Skin epidermis (tissue), 12 donors: ENCODE measurements around the gene ZBTB7B.

Experiments used
- H3K27ac ChIP-seq, 21 experiments: fragments of 200-600 bp; sonication (generic) in 11 of 21; one replicate each; pipeline ENCODE4 v1.5.0; 2020; ENCODE audit warnings: mild to moderate bottlenecking in 3 of 21, inconsistent platforms in 2 of 21, moderate library complexity in 2 of 21
- H3K4me3 ChIP-seq, 7 experiments: fragments of 200-600 bp; sonication (generic) in 2 of 7; one replicate each; pipeline ENCODE4 v1.5.0; 2020; ENCODE audit warnings: inconsistent platforms in 2 of 7, mild to moderate bottlenecking in 2 of 7, moderate library complexity in 1 of 7

ZBTB7B gene

DNA sequence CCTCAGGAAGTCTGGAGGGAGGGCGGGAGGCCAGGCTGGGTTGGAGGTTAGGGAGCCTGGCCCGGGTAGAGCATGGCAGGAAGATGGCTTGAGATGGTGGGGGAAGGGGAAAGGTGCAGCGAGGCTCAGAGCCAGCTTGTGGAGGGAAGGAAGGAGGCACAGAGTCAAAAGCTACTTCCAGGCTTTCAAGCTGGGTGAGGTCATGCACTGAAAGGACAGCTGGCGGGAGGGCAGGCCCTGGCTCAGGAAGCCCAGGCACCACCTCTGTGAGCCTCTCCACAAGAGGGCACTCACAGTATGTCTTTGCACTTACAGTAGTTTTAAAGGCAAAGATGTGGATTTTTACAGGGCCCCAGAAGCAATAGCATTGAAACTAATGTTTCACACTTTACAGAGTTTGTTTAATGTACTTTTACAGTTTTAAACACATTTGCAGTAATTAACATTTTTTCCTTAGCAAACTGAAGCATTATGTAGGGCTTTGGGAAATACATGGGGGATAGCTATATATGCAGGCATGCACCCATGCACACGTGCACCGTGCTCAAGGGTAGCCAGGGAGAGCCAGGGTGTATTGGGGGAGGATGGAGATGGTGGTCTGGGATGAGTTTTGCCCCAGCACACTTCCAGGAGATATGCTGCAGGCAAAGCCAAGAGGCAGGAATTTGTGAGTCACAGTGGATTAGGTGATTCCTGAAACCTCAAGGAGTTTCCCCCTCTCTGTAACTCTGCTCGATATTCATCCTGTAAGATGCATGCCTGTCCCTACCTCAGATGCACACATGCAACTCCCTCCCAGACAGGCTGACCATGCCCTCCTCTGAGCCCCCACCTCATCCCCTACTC, 42.4 kb downstream of the ZBTB7B start:
- Histone ChIP-seq H3K27ac (peak overlapping the region in 4 of 21 experiments; percentile 11 to 43 (median 29)), H3K4me3 (no peak overlapping the region)

DNA sequence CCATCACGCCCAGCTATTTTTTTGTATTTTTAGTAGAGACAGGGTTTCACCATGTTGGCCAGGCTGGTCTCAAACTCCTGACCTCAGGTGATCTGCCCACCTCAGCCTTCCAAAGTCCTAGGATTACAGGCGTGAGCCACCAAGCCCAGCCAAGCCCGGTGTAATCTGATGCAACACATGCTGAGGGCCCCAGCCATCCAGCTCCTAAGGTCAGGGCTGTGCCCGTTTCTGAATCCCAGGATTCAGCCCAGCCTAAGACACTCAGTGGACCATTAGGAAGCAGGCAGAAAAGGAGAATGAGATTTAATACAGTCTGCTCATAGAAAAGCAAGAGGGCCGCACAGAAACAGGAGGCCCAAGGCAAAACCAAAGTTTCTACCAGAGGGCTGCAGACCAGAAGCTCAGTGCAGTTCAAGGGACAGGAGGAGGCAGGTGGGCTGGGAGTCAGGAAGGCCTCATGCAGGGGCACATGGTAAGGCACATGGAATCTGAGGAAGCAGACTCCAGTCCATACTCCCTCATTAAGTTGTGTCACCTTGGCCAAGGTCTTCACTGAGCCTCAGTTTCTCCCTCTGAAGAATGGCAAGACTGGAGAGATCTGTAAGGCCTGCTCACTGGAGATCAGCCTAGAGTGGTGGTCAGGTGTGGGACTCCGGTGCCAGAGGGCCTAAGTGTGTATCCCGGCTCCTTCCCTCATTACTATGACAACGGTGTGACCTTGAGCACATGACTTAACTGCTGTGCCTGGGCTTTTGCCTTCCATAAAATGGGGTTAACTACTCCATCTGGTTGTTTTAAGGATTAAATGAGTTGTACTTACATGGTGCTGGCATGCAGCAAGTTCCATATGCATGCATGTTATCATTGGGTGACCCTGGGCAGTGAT, 46.1 kb downstream of the ZBTB7B start:
- peak overlapping the region in 4 of 21 experiments; percentile 76 to 92 (median 86) for H3K27ac ChIP-seq
- H3K4me3 ChIP-seq = no peak overlapping the region

DNA sequence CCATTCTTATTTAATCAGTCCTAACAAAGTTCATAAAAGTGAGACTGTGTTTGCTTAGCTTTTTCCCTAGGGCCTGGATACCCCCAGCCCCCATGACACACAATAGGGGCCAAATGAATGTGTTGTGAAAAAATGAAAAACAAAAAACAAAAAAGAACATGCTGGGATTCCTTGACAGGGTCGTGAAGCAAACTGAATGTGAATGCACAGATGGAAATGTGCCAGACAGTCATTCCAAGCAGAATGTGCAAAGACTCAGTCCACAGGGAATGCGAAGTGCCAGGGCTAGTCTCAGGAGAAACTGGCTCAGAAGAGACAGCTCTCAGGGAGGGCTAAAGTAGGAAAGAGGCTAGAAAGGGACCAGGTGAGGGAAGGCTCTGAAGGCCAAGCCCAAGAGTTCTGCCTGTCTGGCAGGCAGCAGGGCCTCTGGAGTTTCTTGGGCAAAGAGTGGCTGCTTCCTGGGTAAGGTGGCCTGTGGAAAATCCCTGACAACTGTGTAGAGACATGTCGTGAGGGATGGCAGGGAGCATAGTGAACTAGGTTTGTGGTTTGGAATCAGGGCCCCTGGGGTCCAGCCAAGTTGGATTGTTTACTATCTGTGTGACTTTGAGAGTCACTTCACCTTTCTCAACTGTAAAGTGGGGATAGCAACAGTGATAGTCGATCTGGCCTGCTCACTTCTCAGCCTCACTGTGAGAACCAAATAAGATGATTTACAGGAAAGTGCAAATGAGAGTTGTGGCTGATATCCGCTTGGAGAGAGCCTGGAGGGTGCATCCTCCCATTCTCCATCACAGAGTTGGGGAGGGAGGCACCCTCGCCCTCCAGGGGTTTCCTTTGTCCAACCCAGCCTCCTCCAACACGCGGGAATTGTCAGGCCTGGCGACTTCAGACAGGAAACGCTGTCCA, 47.3 kb downstream of the ZBTB7B start:
- Histone ChIP-seq H3K4me3 (peak overlapping the region; percentile 63 to 78 (median 70)), H3K27ac (peak overlapping the region; percentile 31 to 97 (median 90))

DNA sequence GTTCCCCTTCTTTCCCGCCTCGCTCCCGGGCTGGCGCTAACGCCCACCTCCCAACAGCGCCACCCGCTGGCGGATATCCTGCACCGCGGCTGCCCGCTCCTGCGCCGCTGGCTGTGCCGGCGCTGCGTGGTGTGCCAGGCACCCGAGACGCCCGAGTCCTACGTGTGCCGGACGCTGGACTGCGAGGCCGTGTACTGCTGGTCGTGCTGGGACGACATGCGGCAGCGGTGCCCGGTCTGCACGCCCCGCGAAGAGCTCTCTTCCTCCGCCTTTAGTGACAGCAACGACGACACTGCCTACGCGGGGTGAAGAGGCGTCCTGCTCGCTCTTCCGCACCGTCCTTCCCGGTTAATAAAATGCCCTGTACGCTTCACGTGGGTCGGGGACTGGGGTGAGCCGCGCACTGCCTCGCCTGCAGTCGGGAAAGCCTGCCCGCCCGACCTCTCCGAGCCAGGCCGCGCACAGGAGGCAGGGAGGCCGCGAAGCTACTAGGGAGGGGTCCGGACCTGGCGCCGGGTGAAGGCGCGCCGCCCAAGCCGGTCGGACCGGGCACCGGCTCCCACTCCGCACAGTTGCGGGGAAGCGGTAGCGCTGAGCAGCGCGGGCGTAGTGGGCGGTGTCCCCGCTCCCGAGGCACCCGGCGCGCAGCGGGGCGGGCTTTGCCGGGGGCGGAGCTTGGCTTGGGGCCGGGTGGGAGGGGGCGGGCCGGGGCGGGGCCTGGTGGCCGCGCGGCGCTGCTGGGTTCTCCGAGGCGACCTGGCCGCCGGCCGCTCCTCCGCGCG, 48.1 kb downstream of the ZBTB7B start, which contains the start of gene ADAM15:
Gene ADAM15 (plus strand): TSS at position 757 of the 782 bp plus-strand sequence. CDS start 71 bp downstream, outside the sequence.
- peak within 1 kb of the TSS; percentile 31 to 97 (median 91) for H3K27ac ChIP-seq
- H3K4me3 ChIP-seq = peak within 1 kb of the TSS; percentile 63 to 78 (median 70)

DNA sequence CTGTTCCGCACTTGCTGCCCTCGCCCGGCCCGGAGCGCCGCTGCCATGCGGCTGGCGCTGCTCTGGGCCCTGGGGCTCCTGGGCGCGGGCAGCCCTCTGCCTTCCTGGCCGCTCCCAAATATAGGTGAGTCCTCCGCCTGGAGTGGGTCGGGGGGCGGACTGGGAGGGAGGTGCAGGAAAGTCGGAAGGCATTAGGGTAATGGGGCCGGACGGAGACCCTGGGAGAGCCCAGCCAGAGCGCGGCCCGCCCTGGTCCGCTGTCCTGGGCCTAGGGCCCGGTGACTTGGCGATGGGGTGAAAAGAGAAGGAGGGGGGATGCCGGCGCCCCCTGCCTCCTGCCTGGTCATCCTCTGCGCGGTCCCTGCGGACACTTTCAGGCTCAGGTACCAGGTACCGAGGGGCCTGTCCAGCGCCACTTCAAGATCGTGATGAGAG, 48.8 kb downstream of the ZBTB7B start:
- Histone ChIP-seq H3K4me3 (peak overlapping the region; percentile 63 to 78 (median 70)), H3K27ac (peak overlapping the region; percentile 7 to 97 (median 90))

DNA sequence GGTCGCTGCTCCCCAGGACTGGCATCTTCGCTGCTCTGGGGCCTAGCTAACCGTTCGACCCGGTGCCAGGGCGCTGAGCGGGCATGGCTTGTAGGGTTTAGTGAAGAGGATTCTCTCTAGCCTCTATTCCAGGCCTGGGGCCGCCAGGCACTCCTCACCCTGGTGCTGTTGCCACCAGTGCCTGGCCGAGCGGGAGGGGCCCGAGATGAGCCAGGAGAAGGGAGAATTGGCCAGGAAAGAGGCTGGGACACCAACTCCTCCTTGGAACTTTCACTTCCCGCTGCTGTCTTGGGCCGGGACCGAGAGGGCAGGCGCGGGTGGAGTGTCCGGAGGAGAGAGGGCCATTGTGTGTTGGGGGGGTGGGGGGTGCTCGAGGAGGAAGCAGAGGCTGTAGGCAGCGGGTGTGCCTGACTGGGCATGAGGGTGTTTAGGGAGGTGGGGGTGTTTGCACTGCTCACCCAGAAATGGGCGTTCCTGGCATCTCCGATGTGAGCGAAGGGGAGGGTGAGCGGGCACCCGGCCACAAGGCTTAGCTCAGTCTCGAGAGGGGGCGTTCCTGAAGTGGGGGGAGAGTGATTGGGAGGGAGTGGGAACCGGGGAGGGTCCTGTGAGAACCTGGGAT, 49.3 kb downstream of the ZBTB7B start:
- peak overlapping the region; percentile 7 to 97 (median 90) for H3K27ac ChIP-seq
- peak overlapping the region; percentile 63 to 78 (median 70) for H3K4me3 ChIP-seq

DNA sequence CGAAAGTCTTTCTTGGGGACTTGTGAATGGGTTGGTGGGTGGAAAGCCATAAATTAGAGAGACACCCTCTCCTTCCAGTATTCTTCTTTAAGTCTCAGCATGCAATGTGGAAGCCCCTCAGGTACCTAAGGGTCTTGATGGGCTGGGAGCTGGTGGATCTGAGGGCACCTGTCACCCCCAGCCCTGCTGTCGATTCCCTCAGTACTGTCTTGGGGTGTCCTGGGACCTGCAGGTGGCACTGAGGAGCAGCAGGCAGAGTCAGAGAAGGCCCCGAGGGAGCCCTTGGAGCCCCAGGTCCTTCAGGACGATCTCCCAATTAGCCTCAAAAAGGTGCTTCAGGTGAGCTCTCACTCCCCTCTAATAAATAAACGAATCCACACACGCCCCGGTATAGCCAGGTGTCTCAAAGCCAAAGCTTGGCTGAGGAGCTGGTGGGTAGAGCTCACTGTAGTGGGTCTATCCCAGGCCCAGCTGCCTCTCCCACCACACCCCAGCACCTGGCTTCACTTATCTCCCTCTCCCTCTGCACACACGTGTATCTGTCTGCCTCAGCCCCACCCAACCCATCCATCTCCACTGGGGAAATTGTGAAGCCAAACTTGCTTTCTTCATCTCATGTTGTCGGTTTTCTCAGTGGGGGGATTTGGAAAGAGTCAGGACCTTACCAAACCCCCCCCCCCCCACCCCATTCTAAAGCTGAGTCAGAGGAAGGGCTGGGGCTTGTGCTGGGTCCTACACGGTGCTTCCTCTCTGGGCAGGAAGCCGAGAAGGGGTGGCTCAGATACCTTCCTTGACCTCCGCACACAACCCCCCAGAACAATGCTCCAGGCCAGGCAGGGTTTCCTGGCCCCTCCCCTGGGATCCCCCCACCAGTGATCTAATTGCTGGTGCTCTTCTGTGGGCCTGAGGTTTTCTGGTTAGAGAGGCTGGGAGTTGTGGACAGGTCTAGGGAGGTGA, 50.1 kb downstream of the ZBTB7B start:
- Histone ChIP-seq H3K4me3 (peak overlapping the region; percentile 63 to 78 (median 70)), H3K27ac (peak overlapping the region in 20 of 21 experiments; percentile 2 to 97 (median 90))

DNA sequence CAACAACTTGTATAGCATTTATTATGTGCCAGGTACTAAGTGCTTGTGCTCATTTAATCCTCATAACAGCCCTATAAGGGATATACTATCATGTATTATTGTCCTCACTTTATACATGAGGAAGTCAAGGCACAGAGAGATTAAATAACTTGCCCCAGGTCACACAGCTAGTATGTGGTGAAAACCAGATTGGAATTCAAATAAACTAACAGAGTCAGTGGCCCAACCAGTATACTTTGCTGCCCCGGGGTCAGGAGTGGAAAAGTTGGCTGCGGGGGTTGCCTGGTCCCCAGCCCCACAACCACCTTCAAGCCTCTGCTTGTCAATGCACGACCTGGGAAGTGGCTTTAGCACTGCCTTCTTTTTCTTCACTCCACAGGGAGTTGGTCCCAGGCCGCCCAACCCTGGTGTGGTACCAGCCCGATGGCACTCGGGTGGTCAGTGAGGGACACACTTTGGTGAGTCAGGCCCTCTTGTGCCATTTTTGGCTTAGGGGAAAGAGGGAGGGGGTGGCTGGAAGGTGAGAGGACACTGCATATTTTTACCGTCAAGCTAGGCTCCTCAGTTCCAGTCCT, 51.0 kb downstream of the ZBTB7B start:
- Histone ChIP-seq H3K27ac (peak overlapping the region in 9 of 21 experiments; percentile 3 to 92 (median 87)), H3K4me3 (no peak overlapping the region)

DNA sequence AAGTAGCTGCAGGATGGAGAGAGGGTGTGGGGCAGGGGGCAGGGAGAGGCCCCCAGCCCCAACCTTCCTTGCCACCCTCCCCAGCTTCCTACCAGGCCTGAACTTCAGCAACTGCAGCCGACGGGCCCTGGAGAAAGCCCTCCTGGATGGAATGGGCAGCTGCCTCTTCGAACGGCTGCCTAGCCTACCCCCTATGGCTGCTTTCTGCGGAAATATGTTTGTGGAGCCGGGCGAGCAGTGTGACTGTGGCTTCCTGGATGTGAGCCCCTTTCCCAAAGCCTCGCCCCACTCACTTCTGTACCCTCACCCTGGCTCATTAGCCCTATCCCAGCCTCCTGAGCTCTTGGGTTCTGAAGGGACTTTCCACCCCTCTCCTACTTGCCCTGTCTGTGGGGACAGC, 54.5 kb downstream of the ZBTB7B start:
- H3K4me3 ChIP-seq = no peak overlapping the region

DNA sequence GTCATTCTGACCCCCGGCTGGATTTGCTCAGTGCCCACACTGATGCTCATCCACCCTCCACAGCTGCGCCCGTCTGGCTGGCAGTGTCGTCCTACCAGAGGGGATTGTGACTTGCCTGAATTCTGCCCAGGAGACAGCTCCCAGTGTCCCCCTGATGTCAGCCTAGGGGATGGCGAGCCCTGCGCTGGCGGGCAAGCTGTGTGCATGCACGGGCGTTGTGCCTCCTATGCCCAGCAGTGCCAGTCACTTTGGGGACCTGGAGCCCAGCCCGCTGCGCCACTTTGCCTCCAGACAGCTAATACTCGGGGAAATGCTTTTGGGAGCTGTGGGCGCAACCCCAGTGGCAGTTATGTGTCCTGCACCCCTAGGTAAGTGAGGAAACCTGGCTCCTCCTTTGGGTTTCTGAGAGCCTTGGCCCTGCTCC, 55.2 kb downstream of the ZBTB7B start:
- no peak overlapping the region for H3K27ac ChIP-seq
- no peak overlapping the region for H3K4me3 ChIP-seq

More for the DNA sequence above, 54.5 kb downstream of the ZBTB7B start:
- no peak overlapping the region for H3K27ac ChIP-seq

DNA sequence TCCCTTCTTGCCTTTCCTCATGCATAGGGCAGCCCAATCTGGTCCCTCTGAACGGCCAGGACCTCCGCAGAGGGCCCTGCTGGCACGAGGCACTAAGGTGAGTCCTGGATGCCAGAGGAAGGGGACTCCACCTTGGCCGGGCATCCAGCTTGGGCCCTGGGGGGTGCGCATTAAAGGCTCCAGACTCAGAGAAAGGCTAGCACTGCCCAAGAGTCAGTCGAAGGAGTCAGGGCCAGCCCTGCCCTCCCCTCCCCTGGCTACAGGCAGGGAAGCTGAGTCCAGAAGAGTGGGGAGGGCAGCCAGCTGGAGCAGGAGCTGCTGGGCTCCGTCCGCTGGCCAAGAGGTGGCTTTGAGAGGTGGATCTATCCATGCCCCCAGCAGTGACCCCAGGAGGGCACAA, 58.1 kb downstream of the ZBTB7B start:
- Histone ChIP-seq H3K4me3 (no peak overlapping the region), H3K27ac (no peak overlapping the region)

DNA sequence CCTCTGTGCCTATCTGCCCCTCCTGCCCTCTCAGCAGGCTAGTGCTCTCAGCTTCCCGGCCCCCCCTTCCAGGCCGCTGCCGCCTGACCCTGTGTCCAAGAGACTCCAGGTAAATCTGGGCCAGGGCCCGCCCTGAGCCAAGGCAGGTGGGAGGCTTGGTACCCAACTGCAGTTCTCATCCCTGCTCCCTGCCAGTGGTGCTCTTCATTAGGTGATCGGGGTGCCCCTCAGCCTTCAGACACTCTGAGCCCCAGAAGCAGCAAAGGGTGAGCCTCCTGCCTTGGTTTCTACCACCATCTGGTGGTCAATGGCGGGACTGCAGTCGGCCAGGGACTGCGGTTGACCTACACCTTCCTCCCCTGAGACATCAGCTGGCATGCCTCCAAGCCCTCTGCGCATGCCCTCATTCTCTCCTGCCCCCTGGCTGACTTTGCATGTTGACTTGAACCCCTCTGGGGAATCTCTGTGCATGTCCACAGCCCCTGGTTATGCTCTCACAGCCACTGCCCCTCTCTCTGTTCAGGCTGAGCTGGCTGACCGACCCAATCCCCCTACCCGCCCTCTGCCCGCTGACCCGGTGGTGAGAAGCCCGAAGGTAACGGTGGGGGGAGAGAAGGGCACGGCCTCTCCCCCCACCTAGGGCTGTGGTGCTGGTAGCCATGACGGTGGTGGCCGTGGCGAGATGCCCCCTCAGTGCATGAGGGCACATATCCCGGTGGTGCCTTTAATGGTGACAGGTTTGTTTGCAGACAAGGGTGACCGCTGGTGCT, 59.0 kb downstream of the ZBTB7B start:
- Histone ChIP-seq H3K4me3 (no peak overlapping the region), H3K27ac (peak overlapping the region in 2 of 21 experiments; percentile 27 to 86)

DNA sequence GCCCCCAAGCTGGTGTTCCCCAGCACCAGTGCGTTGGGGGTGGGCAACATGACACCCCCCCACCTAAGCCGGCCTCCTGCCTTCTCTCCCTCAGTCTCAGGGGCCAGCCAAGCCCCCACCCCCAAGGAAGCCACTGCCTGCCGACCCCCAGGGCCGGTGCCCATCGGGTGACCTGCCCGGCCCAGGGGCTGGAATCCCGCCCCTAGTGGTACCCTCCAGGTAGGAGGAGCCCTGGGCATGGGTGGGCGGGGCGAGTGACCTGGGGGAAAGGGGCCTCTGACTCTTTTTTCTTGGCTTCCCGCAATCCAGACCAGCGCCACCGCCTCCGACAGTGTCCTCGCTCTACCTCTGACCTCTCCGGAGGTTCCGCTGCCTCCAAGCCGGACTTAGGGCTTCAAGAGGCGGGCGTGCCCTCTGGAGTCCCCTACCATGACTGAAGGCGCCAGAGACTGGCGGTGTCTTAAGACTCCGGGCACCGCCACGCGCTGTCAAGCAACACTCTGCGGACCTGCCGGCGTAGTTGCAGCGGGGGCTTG, 59.6 kb downstream of the ZBTB7B start:
- Histone ChIP-seq H3K4me3 (no peak overlapping the region), H3K27ac (peak overlapping the region in 6 of 21 experiments; percentile 26 to 86 (median 34))

DNA sequence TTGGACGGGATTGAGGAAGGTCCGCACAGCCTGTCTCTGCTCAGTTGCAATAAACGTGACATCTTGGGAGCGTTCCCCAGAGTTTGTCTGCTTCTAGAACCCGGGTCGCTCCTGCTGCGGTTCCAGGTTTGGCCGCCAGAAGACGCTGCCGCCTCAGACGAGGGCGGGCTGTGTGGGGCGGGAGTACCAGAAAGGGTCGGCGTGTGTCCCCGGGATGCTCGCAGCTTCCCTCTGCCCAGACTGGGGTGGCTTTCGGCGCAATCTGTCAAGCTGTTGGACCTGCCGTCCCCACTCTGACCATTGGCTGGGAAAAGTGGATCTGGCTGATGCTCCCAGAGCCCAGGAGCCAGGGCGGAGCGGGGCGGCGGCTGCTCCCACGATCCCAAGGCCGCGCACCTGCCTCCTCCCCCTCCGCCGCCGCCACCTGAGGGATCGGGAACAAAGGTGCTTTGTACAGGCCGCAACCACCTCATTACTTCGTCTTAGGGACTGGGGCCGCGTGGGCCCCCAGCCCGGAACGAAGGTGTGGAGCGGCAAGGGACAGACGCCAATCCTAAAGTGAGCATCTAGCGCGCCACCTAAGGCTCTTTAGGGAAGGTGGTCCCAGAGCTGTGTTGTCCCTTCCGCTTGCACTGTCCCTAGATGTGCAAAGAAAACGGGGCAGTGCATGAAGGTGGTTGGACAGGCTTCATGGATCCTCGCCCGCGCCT, 60.3 kb downstream of the ZBTB7B start:
- Histone ChIP-seq H3K4me3 (peak overlapping the region; percentile 73 to 93 (median 87)), H3K27ac (peak overlapping the region in 15 of 21 experiments; percentile 16 to 94 (median 82))
